GM21526 (cell line): ENCODE results near the gene OLIG3.

ENCODE experiments used
- ATAC-seq: cut with Tn5 transposase; IDR thresholded peaks from one replicate; pipeline ENCODE4 v1.9.1; 2021; ENCODE audit warnings: moderate library complexity; ENCODE audit not compliant: unreplicated experiment, low FRiP score

The OLIG3 gene

GRCh38 chr6:137473598-137473997 is 20.6 kb downstream of the OLIG3 start:
- no peak for ATAC-seq

- ATAC-seq: no peak
Observed at GRCh38 chr6:137472641-137473137, 21.5 kb downstream of the OLIG3 start.

- no peak for ATAC-seq
Observed at GRCh38 chr6:137471986-137472385, 22.2 kb downstream of the OLIG3 start.

- ATAC-seq: no peak
Observed at GRCh38 chr6:137471497-137471896, 22.7 kb downstream of the OLIG3 start.

- ATAC-seq: no peak
Observed at GRCh38 chr6:137467211-137467610, 27.0 kb downstream of the OLIG3 start.

GRCh38 chr6:137465378-137466009 is 28.7 kb downstream of the OLIG3 start:
- no peak for ATAC-seq

GRCh38 chr6:137452333-137452894 is 41.8 kb downstream of the OLIG3 start:
- no peak for ATAC-seq

GRCh38 chr6:137443901-137444300 is 50.3 kb downstream of the OLIG3 start:
- ATAC-seq: no peak
